Neural cell (in vitro differentiated cells): ENCODE results near the gene DAAM2. TPM values are rescaled to one million over a fixed set of nuclear protein-coding genes. Genes with fewer than 3 reads are reported as not detected.

Experiments
- H2AFZ ChIP-seq: fragments of 200-600, 300-800 bp; sonication (generic), shearing (Covaris generic); 2 replicates; pipeline ENCODE4 v1.6.0; 2014; ENCODE audit warnings: low read depth, mild to moderate bottlenecking, antibody characterized with exemption, low read length, moderate library complexity
- H3F3A ChIP-seq: fragments of 200-600 bp; shearing (Covaris generic); 2 replicates; pipeline ENCODE4 v1.6.1; 2016; ENCODE audit warnings: mild to moderate bottlenecking, moderate library complexity, mixed read lengths, antibody characterized with exemption, low read length; ENCODE audit not compliant: insufficient read depth, poor library complexity, severe bottlenecking
- H3K27ac ChIP-seq: fragments of 200-600, 300-800 bp; sonication (generic), shearing (Covaris generic); 2 replicates; pipeline ENCODE4 v1.5.1; 2014; ENCODE audit warnings: mild to moderate bottlenecking, low read length, moderate library complexity
- H3K27me3 ChIP-seq: fragments of 300-800, 200-600 bp; sonication (generic), shearing (Covaris generic); 2 replicates; pipeline ENCODE4 v1.6.0; 2014; ENCODE audit warnings: mild to moderate bottlenecking, low read depth, low read length, moderate library complexity; ENCODE audit not compliant: insufficient read depth
- H3K36me3 ChIP-seq: fragments of 300-800, 200-600 bp; sonication (generic), shearing (Covaris generic); 2 replicates; pipeline ENCODE4 v1.5.1; 2014; ENCODE audit warnings: mild to moderate bottlenecking, antibody characterized with exemption, low read length, moderate library complexity; ENCODE audit not compliant: insufficient read depth
- H3K4me2 ChIP-seq: fragments of 300-800, 200-600 bp; sonication (generic), shearing (Covaris generic); 2 replicates; pipeline ENCODE4 v1.6.0; 2014; ENCODE audit warnings: mild to moderate bottlenecking, low read length
- H3K4me3 ChIP-seq: fragments of 300-800, 200-600 bp; sonication (generic), shearing (Covaris generic); 2 replicates; pipeline ENCODE4 v1.5.1; 2014; ENCODE audit warnings: mild to moderate bottlenecking, low read length, moderate library complexity
- H3K79me2 ChIP-seq: fragments of 200-600 bp; shearing (Covaris generic); replicated peaks from 2 replicates; pipeline ENCODE4 v1.6.0; 2014; ENCODE audit warnings: mild to moderate bottlenecking, low read length, moderate library complexity; ENCODE audit not compliant: insufficient read depth
- H3K9ac ChIP-seq: fragments of 300-800, 200-600 bp; sonication (generic), shearing (Covaris generic); 2 replicates; pipeline ENCODE4 v1.6.1; 2016; ENCODE audit warnings: mild to moderate bottlenecking, low read length, mixed read lengths
- H3K9me2 ChIP-seq: fragments of 200-600 bp; shearing (Covaris generic); 2 replicates; pipeline ENCODE4 v1.6.1; 2016; ENCODE audit warnings: mild to moderate bottlenecking, low read length, mixed read lengths; ENCODE audit not compliant: insufficient read depth
- H3K9me3 ChIP-seq: fragments of 200-600, 300-800 bp; sonication (generic), shearing (Covaris generic); 2 replicates; pipeline ENCODE4 v1.6.1; 2016; ENCODE audit warnings: mild to moderate bottlenecking, mixed run types, low read length, moderate library complexity, mixed read lengths
- H4K20me1 ChIP-seq: fragments of 200-600 bp; shearing (Covaris generic); 2 replicates; pipeline ENCODE4 v1.6.1; 2016; ENCODE audit warnings: mild to moderate bottlenecking, mixed run types; ENCODE audit not compliant: insufficient read depth
- EP300 ChIP-seq: fragments of 450-650 bp; conservative IDR thresholded peaks from 2 replicates; pipeline ENCODE4 v1.6.1; 2014; ENCODE audit warnings: antibody characterized with exemption, mild to moderate bottlenecking, moderate library complexity; ENCODE audit not compliant: poor library complexity, severe bottlenecking
- EZH2 ChIP-seq: fragments of 200-600, 300-800 bp; shearing (Covaris generic), sonication (generic); IDR thresholded peaks from 2 replicates; pipeline ENCODE4 v1.6.1; 2014; ENCODE audit warnings: antibody characterized with exemption, low read length, borderline replicate concordance, mild to moderate bottlenecking; ENCODE audit not compliant: insufficient read depth, poor library complexity, severe bottlenecking
- MXI1 ChIP-seq: fragments of 450-650 bp; conservative IDR thresholded peaks from 2 replicates; pipeline ENCODE4 v1.6.1; 2014; ENCODE audit warnings: antibody characterized with exemption, mild to moderate bottlenecking; ENCODE audit not compliant: poor library complexity, severe bottlenecking
- POLR2AphosphoS5 ChIP-seq: IDR thresholded peaks from 2 replicates; pipeline ENCODE4 v1.6.1; 2012
- RAD21 ChIP-seq: fragments of 450-650 bp; conservative IDR thresholded peaks from 2 replicates; pipeline ENCODE4 v1.6.1; 2014; ENCODE audit warnings: antibody characterized with exemption, mild to moderate bottlenecking, moderate library complexity
- SMC3 ChIP-seq: fragments of 450-650 bp; conservative IDR thresholded peaks from 2 replicates; pipeline ENCODE4 v1.6.1; 2014; ENCODE audit warnings: antibody characterized with exemption, mild to moderate bottlenecking, moderate library complexity; ENCODE audit not compliant: poor library complexity
- TAF1 ChIP-seq: IDR thresholded peaks from 2 replicates; pipeline ENCODE4 v1.6.1; 2012; ENCODE audit warnings: low read depth
- polyA plus RNA-seq: library from polyadenylated mRNA; depleted of rRNA; stranded (reverse); fragments of >200 nt; gene quantifications from 2 replicates; pipeline ENCODE4 v1.2.3, GENCODE V29; 2014
- TF ChIP-seq, protein P1 (sequence below): IDR thresholded peaks from 2 replicates; pipeline ENCODE4 v1.6.1; 2012; ENCODE audit warnings: borderline replicate concordance
- TF ChIP-seq, protein P2 (sequence below): fragments of 450-650 bp; IDR thresholded peaks from 2 replicates; pipeline ENCODE4 v1.5.1; 2014; ENCODE audit warnings: antibody characterized with exemption, mild to moderate bottlenecking, moderate library complexity; ENCODE audit not compliant: poor library complexity, severe bottlenecking

Gene DAAM2
- polyA plus RNA-seq, 1 donor from 2014 or later: 1.2 TPM

- H3K9me3 ChIP-seq: no peaks in the 10 kb centered on the region
- no peaks in the 10 kb centered on the region for H3K9me2 ChIP-seq
- no peak for TF ChIP-seq POLR2AphosphoS5
- H3K27me3 ChIP-seq: no peaks in the 10 kb centered on the region
- no peaks in the 10 kb centered on the region for H3F3A ChIP-seq
- no peak overlapping the region for H3K4me3 ChIP-seq
- H3K79me2 ChIP-seq: no peaks in the 10 kb centered on the region
- H3K9ac ChIP-seq: no peak overlapping the region
- H3K27ac ChIP-seq: no peak overlapping the region
- H3K4me2 ChIP-seq: no peak overlapping the region
- H2AFZ ChIP-seq: no peak overlapping the region
- H4K20me1 ChIP-seq: no peaks in the 10 kb centered on the region
- H3K36me3 ChIP-seq: no peaks in the 10 kb centered on the region
Measured at GRCh38 chr6:39873439-39873838, 81.3 kb downstream of the DAAM2 start.

DNA sequence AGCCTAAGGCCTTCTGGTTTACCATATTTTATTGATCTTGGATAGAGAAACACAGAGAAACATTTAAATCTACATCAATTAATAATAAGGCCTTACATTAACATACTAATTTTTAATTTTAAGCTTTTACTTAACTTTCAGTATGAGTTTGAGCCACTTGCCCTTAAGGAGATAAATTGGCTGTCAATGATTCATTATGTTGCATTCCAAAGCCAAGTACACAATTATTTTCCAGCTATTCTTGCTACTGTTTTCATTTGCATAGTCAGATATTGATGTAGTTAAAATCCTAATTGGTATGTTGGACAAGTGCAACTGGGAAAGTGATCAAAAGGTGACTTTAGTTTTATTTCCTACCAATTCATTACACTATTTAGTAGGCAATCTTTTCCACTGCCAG, 83.9 kb downstream of the DAAM2 start:
- Histone ChIP-seq H3K9me2 (no peaks in the 10 kb centered on the region), H3K27ac (no peak overlapping the region)
- TF ChIP-seq, protein P1, sequence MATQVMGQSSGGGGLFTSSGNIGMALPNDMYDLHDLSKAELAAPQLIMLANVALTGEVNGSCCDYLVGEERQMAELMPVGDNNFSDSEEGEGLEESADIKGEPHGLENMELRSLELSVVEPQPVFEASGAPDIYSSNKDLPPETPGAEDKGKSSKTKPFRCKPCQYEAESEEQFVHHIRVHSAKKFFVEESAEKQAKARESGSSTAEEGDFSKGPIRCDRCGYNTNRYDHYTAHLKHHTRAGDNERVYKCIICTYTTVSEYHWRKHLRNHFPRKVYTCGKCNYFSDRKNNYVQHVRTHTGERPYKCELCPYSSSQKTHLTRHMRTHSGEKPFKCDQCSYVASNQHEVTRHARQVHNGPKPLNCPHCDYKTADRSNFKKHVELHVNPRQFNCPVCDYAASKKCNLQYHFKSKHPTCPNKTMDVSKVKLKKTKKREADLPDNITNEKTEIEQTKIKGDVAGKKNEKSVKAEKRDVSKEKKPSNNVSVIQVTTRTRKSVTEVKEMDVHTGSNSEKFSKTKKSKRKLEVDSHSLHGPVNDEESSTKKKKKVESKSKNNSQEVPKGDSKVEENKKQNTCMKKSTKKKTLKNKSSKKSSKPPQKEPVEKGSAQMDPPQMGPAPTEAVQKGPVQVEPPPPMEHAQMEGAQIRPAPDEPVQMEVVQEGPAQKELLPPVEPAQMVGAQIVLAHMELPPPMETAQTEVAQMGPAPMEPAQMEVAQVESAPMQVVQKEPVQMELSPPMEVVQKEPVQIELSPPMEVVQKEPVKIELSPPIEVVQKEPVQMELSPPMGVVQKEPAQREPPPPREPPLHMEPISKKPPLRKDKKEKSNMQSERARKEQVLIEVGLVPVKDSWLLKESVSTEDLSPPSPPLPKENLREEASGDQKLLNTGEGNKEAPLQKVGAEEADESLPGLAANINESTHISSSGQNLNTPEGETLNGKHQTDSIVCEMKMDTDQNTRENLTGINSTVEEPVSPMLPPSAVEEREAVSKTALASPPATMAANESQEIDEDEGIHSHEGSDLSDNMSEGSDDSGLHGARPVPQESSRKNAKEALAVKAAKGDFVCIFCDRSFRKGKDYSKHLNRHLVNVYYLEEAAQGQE: no peak
- no peak for TF ChIP-seq TAF1
- no peak for TF ChIP-seq SMC3
- TF ChIP-seq POLR2AphosphoS5: no peak
- no peak for TF ChIP-seq EP300
- no peak for TF ChIP-seq EZH2
- no peak for TF ChIP-seq RAD21
- TF ChIP-seq MXI1: no peak
- TF ChIP-seq, protein P2, sequence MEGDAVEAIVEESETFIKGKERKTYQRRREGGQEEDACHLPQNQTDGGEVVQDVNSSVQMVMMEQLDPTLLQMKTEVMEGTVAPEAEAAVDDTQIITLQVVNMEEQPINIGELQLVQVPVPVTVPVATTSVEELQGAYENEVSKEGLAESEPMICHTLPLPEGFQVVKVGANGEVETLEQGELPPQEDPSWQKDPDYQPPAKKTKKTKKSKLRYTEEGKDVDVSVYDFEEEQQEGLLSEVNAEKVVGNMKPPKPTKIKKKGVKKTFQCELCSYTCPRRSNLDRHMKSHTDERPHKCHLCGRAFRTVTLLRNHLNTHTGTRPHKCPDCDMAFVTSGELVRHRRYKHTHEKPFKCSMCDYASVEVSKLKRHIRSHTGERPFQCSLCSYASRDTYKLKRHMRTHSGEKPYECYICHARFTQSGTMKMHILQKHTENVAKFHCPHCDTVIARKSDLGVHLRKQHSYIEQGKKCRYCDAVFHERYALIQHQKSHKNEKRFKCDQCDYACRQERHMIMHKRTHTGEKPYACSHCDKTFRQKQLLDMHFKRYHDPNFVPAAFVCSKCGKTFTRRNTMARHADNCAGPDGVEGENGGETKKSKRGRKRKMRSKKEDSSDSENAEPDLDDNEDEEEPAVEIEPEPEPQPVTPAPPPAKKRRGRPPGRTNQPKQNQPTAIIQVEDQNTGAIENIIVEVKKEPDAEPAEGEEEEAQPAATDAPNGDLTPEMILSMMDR: no peak

GRCh38 chr6:39876826-39877225, 84.7 kb downstream of the DAAM2 start:
- H3K9me2 ChIP-seq: no peaks in the 10 kb centered on the region
- H3K9me3 ChIP-seq: no peaks in the 10 kb centered on the region
- H3K27ac ChIP-seq: no peak overlapping the region
- no peaks in the 10 kb centered on the region for H3F3A ChIP-seq
- TF ChIP-seq RAD21: no peak
- TF ChIP-seq TAF1: no peak
- no peak for TF ChIP-seq MXI1
- no peaks in the 10 kb centered on the region for H3K79me2 ChIP-seq
- no peaks in the 10 kb centered on the region for H3K27me3 ChIP-seq
- H3K36me3 ChIP-seq: no peaks in the 10 kb centered on the region
- no peaks in the 10 kb centered on the region for H4K20me1 ChIP-seq
- H3K4me2 ChIP-seq: no peak overlapping the region
- H2AFZ ChIP-seq: no peak overlapping the region
- no peak overlapping the region for H3K4me3 ChIP-seq
- no peak overlapping the region for H3K9ac ChIP-seq

More for the DNA sequence above, 83.9 kb downstream of the DAAM2 start:
- no peak overlapping the region for H3K9ac ChIP-seq
- no peaks in the 10 kb centered on the region for H4K20me1 ChIP-seq
- no peaks in the 10 kb centered on the region for H3K79me2 ChIP-seq
- no peak overlapping the region for H3K4me3 ChIP-seq
- no peaks in the 10 kb centered on the region for H3K9me3 ChIP-seq
- H3K4me2 ChIP-seq: no peak overlapping the region
- H3K27me3 ChIP-seq: no peaks in the 10 kb centered on the region
- no peaks in the 10 kb centered on the region for H3F3A ChIP-seq
- no peak overlapping the region for H2AFZ ChIP-seq
- H3K36me3 ChIP-seq: no peaks in the 10 kb centered on the region
